HL-60 (cell line): ENCODE measurements around the gene AAMDC.

Experiments
- CTCF ChIP-seq: IDR thresholded peaks from one replicate; pipeline ENCODE4 v1.5.1; 2011; ENCODE audit warnings: low read length, control low read depth, inconsistent platforms; ENCODE audit not compliant: insufficient read depth
- GABPA ChIP-seq: IDR thresholded peaks from 2 replicates; pipeline ENCODE4 v1.6.1; 2012; ENCODE audit warnings: low read depth
- POLR2AphosphoS5 ChIP-seq: IDR thresholded peaks from 2 replicates; pipeline ENCODE4 v1.6.1; 2012; ENCODE audit warnings: low read depth
- REST ChIP-seq: IDR thresholded peaks from 2 replicates; pipeline ENCODE4 v1.6.1; 2012; ENCODE audit warnings: low read depth; ENCODE audit not compliant: insufficient replicate concordance
- SPI1 ChIP-seq: IDR thresholded peaks from 2 replicates; pipeline ENCODE4 v1.6.1; 2012; ENCODE audit warnings: low read depth, mild to moderate bottlenecking, borderline replicate concordance

DNA sequence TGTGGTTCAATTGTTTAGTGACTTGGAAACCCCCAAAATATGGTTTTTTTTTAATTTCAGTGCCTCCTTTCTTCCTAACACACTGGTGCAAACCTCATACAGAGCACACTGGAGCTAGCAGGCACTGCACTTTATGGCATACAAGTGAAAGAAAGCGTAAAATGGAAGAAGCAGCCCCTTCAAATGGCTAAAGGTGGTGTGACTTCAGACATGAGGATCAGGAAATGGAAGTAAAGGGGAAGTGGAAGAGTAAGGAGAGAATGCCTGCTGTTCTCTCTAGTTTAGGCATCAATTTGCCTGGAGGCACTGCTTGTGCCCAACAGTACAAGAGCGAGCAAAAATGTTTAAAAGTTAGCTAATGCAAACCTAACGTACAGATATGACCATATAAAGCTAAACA is 6.1 kb upstream of the AAMDC start:
- no peak for TF ChIP-seq CTCF
- TF ChIP-seq REST = no peak
- no peak for TF ChIP-seq POLR2AphosphoS5
- TF ChIP-seq GABPA = no peak
- TF ChIP-seq SPI1 = peak; percentile 44; the same call in 1 of the 2 replicates
